ENCODE results near the gene TNFRSF17. TPM values are rescaled to one million over a fixed set of nuclear protein-coding genes. Genes with fewer than 3 reads are reported as not detected.

TNFRSF17 gene
- total and polyA plus RNA-seq, 10 of the 15 experiments (the other 5 are each of a cell fraction or from before 2014, with no cell fraction given) = 106 to 461 (median 179) TPM

DNA sequence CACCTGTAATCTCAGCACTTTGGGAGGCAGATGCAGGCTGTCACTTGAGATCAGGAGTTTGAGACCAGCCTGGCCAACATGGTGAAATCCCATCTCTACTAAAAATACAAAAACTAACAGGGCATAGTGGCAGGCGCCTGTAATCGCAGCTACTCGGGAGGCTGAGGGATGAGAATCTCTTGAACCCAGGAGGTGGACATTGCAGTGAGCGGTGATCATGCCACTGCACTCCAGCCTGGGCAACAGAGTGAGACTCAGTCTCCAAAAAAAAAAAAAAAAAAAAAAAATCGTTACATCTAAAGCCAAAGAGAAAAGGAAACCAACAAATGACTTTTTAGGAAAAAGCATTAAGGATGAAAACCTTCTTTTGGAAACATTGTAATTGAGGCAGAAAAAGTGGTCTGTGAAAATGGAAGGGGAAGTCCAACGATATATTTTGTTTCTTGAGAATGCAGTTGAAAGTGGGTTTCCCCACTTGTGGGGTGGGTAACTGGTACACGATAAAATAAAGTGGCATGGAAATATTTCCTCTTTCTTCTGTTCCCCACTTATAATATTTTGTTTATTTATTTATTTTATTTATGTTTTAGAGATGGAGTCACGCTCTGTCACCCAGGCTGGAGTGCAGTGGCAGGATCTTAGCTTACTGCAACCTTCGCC lies 14.1 kb downstream of the TNFRSF17 start:
- DNase-seq (ENCODE audit: low read depth, low spot score) = no peak
- peak overlapping the region; percentile 79 for H3K9ac ChIP-seq (ENCODE audit: control insufficient read depth, insufficient read depth, low read length)
- 7% methylated on average over 9 of the region's 9 CpGs for WGBS (ENCODE audit: insufficient coverage, insufficient replicate concordance, low lambda C conversion rate, missing lambda C conversion rate)
- H3K4me1 ChIP-seq (ENCODE audit: control insufficient read depth, insufficient read depth, low read length) = peaks cover 14% of the 10 kb centered on the region
- intact Hi-C loops (cut with micrococcal nuclease; ENCODE audit: unreplicated experiment) (no loop called here), in situ Hi-C loops (cut with MboI) (loop anchor here (10.0 kb wide), 1 partner anchor 1014 kb away; no protein-coding TSS in a partner anchor)
- H3K4me2 ChIP-seq (ENCODE audit: control insufficient read depth, insufficient read depth) = peak overlapping the region; percentile 80
- SMC1A ChIA-PET (ENCODE audit: uncharacterized antibody, unreplicated experiment) = interaction anchor here (0.7 to 5.9 kb wide), 7 partner anchors 10 to 89 kb away, joined by 3 to 162 read pairs (median 9); partner anchors contain the start of gene TNFRSF17
- POLR2A ChIA-PET = interaction anchor here (1.0 to 6.0 kb wide), 8 partner anchors 12 to 66 kb away, joined by 3 to 171 read pairs (median 6); partner anchors contain the start of genes GSPT1 and TNFRSF17
- H3K27me3 ChIP-seq (replicated peaks in 1 of 2; ENCODE audit: control insufficient read depth in 2 of 2, insufficient read depth in 2 of 2, low read length in 1 of 2) = no peaks in the 10 kb centered on the region
- no TSS peak for BruUV-seq (replicated peaks)
- no peaks in the 10 kb centered on the region for H4K20me1 ChIP-seq (ENCODE audit: control insufficient read depth, insufficient read depth)
- H3K36me3 ChIP-seq (ENCODE audit: control insufficient read depth in 2 of 2, insufficient read depth in 2 of 2, low read length in 1 of 2) = peaks cover 0 to 2% of the 10 kb centered on the region in 2 experiments; a peak in 2 of 4 replicates
- H3K27ac ChIP-seq (ENCODE audit: control insufficient read depth, insufficient read depth) = peak overlapping the region; percentile 88
- ATAC-seq = peak; percentile 10
- FAIRE-seq = no peak
- no peaks in the 10 kb centered on the region; the same call in 2 of the 3 replicates for H3K9me3 ChIP-seq (replicated peaks; ENCODE audit: control insufficient read depth, insufficient read depth, low read length)
- RAD21 ChIA-PET (ENCODE audit: unreplicated experiment) = interaction anchor here (1.5 to 5.9 kb wide), 8 partner anchors 8 to 80 kb away, joined by 4 to 162 read pairs (median 7); partner anchors contain the start of gene TNFRSF17
- no peak overlapping the region for H2AFZ ChIP-seq (ENCODE audit: control insufficient read depth, low read depth, low read length)
- CTCF ChIA-PET = interaction anchor here (1.0 to 5.6 kb wide), 6 partner anchors 13 to 89 kb away, joined by 3 to 73 read pairs (median 7); partner anchors contain the start of gene TNFRSF17
- peaks cover 71% of the 10 kb centered on the region for H3K79me2 ChIP-seq (ENCODE audit: control insufficient read depth, insufficient read depth, low read length)
- peak overlapping the region; percentile 96 for H3K4me3 ChIP-seq
- TF ChIP-seq, protein P1, sequence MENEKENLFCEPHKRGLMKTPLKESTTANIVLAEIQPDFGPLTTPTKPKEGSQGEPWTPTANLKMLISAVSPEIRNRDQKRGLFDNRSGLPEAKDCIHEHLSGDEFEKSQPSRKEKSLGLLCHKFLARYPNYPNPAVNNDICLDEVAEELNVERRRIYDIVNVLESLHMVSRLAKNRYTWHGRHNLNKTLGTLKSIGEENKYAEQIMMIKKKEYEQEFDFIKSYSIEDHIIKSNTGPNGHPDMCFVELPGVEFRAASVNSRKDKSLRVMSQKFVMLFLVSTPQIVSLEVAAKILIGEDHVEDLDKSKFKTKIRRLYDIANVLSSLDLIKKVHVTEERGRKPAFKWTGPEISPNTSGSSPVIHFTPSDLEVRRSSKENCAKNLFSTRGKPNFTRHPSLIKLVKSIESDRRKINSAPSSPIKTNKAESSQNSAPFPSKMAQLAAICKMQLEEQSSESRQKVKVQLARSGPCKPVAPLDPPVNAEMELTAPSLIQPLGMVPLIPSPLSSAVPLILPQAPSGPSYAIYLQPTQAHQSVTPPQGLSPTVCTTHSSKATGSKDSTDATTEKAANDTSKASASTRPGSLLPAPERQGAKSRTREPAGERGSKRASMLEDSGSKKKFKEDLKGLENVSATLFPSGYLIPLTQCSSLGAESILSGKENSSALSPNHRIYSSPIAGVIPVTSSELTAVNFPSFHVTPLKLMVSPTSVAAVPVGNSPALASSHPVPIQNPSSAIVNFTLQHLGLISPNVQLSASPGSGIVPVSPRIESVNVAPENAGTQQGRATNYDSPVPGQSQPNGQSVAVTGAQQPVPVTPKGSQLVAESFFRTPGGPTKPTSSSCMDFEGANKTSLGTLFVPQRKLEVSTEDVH (IDR thresholded peaks at IDR 0.05; ENCODE audit: low read depth, partially characterized antibody) = peak; percentile 35
- peak; percentile 52; the same call in 1 of the 2 replicates for TF ChIP-seq HDGF (IDR thresholded peaks at IDR 0.05)
- no peak for TF ChIP-seq WRNIP1 (IDR thresholded peaks at IDR 0.05; ENCODE audit: borderline replicate concordance, low read depth, low read length)
- TF ChIP-seq, protein P2, sequence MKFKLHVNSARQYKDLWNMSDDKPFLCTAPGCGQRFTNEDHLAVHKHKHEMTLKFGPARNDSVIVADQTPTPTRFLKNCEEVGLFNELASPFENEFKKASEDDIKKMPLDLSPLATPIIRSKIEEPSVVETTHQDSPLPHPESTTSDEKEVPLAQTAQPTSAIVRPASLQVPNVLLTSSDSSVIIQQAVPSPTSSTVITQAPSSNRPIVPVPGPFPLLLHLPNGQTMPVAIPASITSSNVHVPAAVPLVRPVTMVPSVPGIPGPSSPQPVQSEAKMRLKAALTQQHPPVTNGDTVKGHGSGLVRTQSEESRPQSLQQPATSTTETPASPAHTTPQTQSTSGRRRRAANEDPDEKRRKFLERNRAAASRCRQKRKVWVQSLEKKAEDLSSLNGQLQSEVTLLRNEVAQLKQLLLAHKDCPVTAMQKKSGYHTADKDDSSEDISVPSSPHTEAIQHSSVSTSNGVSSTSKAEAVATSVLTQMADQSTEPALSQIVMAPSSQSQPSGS (IDR thresholded peaks at IDR 0.05; ENCODE audit: low read length) = peak; percentile 39
- 0 out of 2 replicates have a peak, but pooled peaks have one; percentile 24 for TF ChIP-seq CBX5 (IDR thresholded peaks at IDR 0.05; ENCODE audit: low read depth)
- peak; percentile 38 for TF ChIP-seq BCL3 (IDR thresholded peaks at IDR 0.05; ENCODE audit: borderline replicate concordance, insufficient read depth, low read depth, low read length, poor library complexity, severe bottlenecking)
- no peak for TF ChIP-seq TARDBP (IDR thresholded peaks at IDR 0.05; ENCODE audit: borderline replicate concordance)
- peak; percentile 57 for TF ChIP-seq MLLT1 (IDR thresholded peaks at IDR 0.05)
- no peak for TF ChIP-seq ZNF622 (IDR thresholded peaks at IDR 0.05)
- peak; percentile 34 for TF ChIP-seq NFIC (IDR thresholded peaks at IDR 0.05; ENCODE audit: low read depth, low read length)
- TF ChIP-seq SPI1 (IDR thresholded peaks at IDR 0.05; ENCODE audit: borderline replicate concordance, insufficient read depth, low read depth, low read length) = peak; percentile 36; the same call in 1 of the 2 replicates
- no peak for TF ChIP-seq KDM1A (IDR thresholded peaks at IDR 0.05; ENCODE audit: borderline replicate concordance)
- no peak for TF ChIP-seq ATF7 (IDR thresholded peaks at IDR 0.05; ENCODE audit: low read depth)
- TF ChIP-seq RUNX3 (IDR thresholded peaks at IDR 0.05; ENCODE audit: low read length) = peak; percentile 57; the same call in 1 of the 2 replicates
- no peak for TF ChIP-seq KLF5 (IDR thresholded peaks at IDR 0.05; ENCODE audit: partially characterized antibody)
- TF ChIP-seq NBN (IDR thresholded peaks at IDR 0.05) = 0 out of 2 replicates have a peak, but pooled peaks have one; percentile 51
- no peak for TF ChIP-seq ZNF274 (IDR thresholded peaks at IDR 0.05; ENCODE audit: insufficient read depth, insufficient read length)
